Measurements from ENCODE around the gene KRT76. TPM values are rescaled to one million over a fixed set of nuclear protein-coding genes. Genes with fewer than 3 reads are reported as not detected.

The KRT76 gene
- total RNA-seq, 4 donors from 2014 or later: not detected

GRCh38 chr12:52771088-52771487 lies 6.1 kb downstream of the KRT76 start:
- DNase-seq (ENCODE audit: low spot score in 2 of 2): no peak
- WGBS, 2 donors: 81 to 88% methylated on average over 6 of the region's 6 CpGs
- H3K27me3 ChIP-seq: no peaks in the 10 kb centered on the region
- H3K4me3 ChIP-seq: no peak overlapping the region
- no peaks in the 10 kb centered on the region for H3K36me3 ChIP-seq
- H3K9me3 ChIP-seq: no peaks in the 10 kb centered on the region
- H3K27ac ChIP-seq: no peak overlapping the region
- TF ChIP-seq CTCF (IDR thresholded peaks at IDR 0.05): no peak
- H3K4me1 ChIP-seq: no peaks in the 10 kb centered on the region

DNA sequence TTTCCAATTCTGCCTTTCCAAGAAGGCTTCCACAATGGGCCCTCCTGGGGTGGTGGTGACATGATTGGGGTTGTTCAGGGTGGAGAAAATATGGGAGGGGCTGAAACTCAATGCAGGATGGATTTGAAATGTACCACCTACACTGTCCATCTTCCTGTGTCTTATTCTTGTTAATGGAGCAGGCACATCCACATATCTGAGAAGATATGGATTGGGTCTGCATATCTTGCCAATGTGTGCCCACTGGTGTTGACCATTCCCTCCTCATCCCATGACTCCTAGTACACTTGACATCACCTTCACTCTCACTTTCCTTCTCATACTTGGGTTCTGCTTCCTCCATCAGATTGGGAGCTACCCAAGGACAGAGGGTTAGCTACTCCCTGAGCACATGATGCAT lies 7.2 kb downstream of the KRT76 start:
- H3K36me3 ChIP-seq: no peaks in the 10 kb centered on the region
- no peak overlapping the region for H3K4me3 ChIP-seq
- H3K4me1 ChIP-seq: no peaks in the 10 kb centered on the region
- TF ChIP-seq EP300 (IDR thresholded peaks at IDR 0.05) (no peak), CTCF (IDR thresholded peaks at IDR 0.05) (no peak), POLR2A (IDR thresholded peaks at IDR 0.05) (no peak)
- no peaks in the 10 kb centered on the region for H3K27me3 ChIP-seq
- no peaks in the 10 kb centered on the region for H3K9me3 ChIP-seq
- DNase-seq (ENCODE audit: low spot score in 2 of 2): no peak
- H3K27ac ChIP-seq: no peak overlapping the region

DNA sequence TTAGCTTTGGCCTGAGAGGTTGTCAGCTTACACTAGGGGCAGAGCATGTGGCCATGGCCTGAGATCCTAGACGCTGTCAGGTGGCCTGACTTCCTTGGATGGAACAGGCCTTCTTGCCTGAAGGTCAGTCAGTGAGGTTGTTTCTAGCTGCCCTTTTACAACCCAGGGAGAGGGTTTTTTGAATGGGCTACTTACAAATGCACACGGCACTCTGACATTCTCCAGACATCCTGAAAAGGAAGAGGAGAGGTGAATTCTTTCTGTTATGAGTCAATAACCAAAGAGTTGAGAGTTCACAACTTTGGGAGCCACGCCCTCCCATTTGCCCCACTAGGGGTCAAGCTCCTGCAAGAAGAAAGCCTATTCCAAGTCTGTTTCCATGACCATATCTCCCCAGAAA lies 7.8 kb downstream of the KRT76 start:
- no peaks in the 10 kb centered on the region for H3K9me3 ChIP-seq
- no peaks in the 10 kb centered on the region for H3K27me3 ChIP-seq
- no peaks in the 10 kb centered on the region for H3K36me3 ChIP-seq
- H3K4me3 ChIP-seq: no peak overlapping the region
- H3K27ac ChIP-seq: no peak overlapping the region
- 45 to 81% methylated on average over 2 to 3 of the region's 3 CpGs for WGBS, 2 donors
- H3K4me1 ChIP-seq: no peaks in the 10 kb centered on the region
- TF ChIP-seq CTCF (IDR thresholded peaks at IDR 0.05) (no peak), EP300 (IDR thresholded peaks at IDR 0.05) (no peak), POLR2A (IDR thresholded peaks at IDR 0.05) (no peak)
- no peak for DNase-seq (ENCODE audit: low spot score in 2 of 2)

- Histone ChIP-seq H3K27ac (no peak overlapping the region), H3K27me3 (no peaks in the 10 kb centered on the region), H3K36me3 (no peaks in the 10 kb centered on the region), H3K9me3 (no peaks in the 10 kb centered on the region), H3K4me3 (no peak overlapping the region), H3K4me1 (no peaks in the 10 kb centered on the region)
- DNase-seq (ENCODE audit: low spot score in 2 of 2): no peak
- no peak for TF ChIP-seq CTCF (IDR thresholded peaks at IDR 0.05)
- TF ChIP-seq EP300 (IDR thresholded peaks at IDR 0.05): no peak
- no peak for TF ChIP-seq POLR2A (IDR thresholded peaks at IDR 0.05)
- 66 to 84% methylated on average over 8 to 10 of the region's 10 CpGs for WGBS, 2 donors
These were observed 8.5 kb downstream of the KRT76 start for GRCh38 chr12:52768479-52769200.

DNA sequence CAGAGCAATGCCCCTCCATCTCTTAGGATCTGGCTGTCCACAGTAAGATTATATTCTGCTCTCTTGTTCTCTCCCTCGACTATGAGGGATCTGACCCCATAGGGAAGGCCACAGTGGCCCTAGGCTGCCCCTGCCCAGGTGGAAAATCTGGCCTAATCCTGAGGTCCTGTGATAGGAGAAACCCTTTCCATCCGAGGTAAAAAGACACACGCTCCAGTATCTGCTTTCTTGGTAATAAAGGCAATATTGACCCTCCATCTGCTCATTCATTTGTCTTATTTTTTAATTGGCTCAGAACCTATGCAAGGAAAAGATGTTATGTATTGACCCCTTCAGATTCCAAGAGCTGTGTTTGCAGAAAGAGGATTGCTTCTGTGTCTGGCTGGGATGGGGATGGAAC lies 9.7 kb downstream of the KRT76 start:
- no peaks in the 10 kb centered on the region for H3K4me1 ChIP-seq
- H3K27me3 ChIP-seq: no peaks in the 10 kb centered on the region
- no peak for DNase-seq (ENCODE audit: low spot score in 2 of 2)
- WGBS, 2 donors: 44 to 72% methylated on average over 3 of the region's 3 CpGs
- TF ChIP-seq POLR2A (IDR thresholded peaks at IDR 0.05) (no peak), CTCF (IDR thresholded peaks at IDR 0.05) (no peak), EP300 (IDR thresholded peaks at IDR 0.05) (no peak)
- H3K36me3 ChIP-seq: no peaks in the 10 kb centered on the region
- no peak overlapping the region for H3K4me3 ChIP-seq
- no peak overlapping the region for H3K27ac ChIP-seq
- no peaks in the 10 kb centered on the region for H3K9me3 ChIP-seq

All from tibial nerve (tissue), 4 donors.